ENCODE measurements around the gene PRICKLE4. TPM values are rescaled to one million over a fixed set of nuclear protein-coding genes. Genes with fewer than 3 reads are reported as not detected.
"Not testable (repeated sequence)": the region's sequence is repeated elsewhere in the genome, so short reads cannot be mapped to it uniquely, and the experiment has no call there.

Gene PRICKLE4
- polyA plus RNA-seq, 4 donors: 0.89 to 1.7 (median 1.6) TPM; not detected in 1

DNA sequence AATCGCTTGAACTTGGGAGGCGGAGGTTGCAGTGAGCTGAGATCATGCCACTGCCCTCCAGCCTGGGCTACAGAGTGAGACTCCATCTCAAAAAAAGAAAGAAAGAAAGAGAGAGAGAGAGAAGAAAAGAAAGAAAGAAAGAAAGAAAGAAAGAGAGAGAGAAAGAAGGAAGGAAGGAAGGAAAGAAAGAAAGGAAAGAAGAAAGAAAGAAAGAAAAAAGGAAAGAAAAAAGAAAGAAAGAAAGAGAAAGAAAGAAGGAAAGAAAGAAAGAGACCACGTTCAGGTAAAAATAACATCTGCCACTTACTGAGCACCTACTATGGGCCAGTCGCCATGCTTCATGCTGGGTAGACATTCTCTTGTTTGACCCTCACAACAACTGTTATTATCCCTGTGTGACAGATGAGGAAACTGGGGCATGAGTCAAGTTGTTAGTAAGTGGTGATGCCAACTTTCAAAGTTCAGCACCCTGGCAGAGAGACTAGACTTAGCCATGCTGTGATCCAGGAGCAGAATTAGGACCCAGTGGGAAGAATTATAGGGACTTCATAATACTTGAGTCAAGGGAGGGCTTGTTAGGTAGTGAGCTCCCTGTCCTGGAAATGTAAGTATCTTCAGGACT is 14.4 kb upstream of the PRICKLE4 start:
- Histone ChIP-seq H3K36me3 (ENCODE audit: control insufficient read depth in 3 of 3, insufficient read depth in 2 of 3, low read depth in 1 of 3, low read length in 3 of 3) (peaks cover 0 to 22% (median under 1%) of the 10 kb centered on the region in 3 donors), H3K4me1 (ENCODE audit: control insufficient read depth in 3 of 3, insufficient read depth in 2 of 3, low read depth in 1 of 3, low read length in 2 of 3) (peaks cover 0 to 20% (median 0%) of the 10 kb centered on the region in 3 donors)
- 88 to 91% (median 91%) methylated on average over 4 of the region's 4 CpGs for WGBS, 3 donors
- not testable (repeated sequence) for H3K27me3 ChIP-seq (ENCODE audit: control insufficient read depth in 3 of 3, insufficient read depth in 3 of 3, low read length in 3 of 3); DNase-seq; H3K27ac ChIP-seq (ENCODE audit: low read depth in 1 of 3, low read length in 2 of 3); H3K9me3 ChIP-seq (ENCODE audit: control insufficient read depth in 2 of 2, insufficient read depth in 1 of 2, low read depth in 1 of 2, low read length in 1 of 2); FAIRE-seq; H3K4me3 ChIP-seq (ENCODE audit: low read depth in 1 of 3, low read length in 3 of 3)

DNA sequence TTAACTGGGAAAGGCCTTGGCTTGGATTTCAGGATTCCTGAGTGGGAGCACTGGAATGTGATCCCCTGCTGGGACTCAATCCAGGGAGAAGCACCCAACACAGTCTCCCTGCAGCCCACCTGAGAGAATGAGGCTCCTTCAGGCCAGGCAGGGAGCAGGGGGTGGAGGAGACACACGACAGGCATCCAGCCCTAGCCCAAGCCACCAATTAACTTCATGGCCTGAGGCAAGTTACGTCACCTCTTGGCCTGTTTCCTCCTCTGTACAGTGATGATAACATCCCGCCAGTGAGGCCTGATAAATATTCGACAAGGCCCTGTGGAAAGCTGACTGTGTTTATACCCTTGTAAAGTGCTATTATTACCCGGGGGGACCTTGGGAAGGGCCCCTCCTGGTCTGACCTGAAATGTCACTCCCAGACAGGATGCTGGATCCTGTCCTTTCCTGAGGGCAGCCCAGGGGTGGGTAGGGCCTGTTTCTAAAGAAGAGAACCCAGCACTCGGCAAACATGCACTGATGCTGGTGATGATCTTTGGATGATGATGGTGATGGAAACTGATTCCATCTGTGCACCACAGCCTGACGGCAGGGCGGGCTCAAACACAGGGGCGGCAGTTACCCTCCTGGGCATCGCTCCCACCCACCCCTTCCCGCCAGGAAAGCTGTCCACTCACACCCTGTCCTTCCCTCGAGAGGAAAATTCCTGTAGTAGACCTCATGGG is 13.3 kb upstream of the PRICKLE4 start:
- FAIRE-seq: no peak
- DNase-seq: peak; percentile 51 to 62
- H3K4me3 ChIP-seq (ENCODE audit: low read depth in 1 of 3, low read length in 3 of 3): no peak overlapping the region
- H3K4me1 ChIP-seq (ENCODE audit: control insufficient read depth in 3 of 3, insufficient read depth in 2 of 3, low read depth in 1 of 3, low read length in 2 of 3): peaks cover 0 to 20% (median 0%) of the 10 kb centered on the region in 3 donors
- no peaks in the 10 kb centered on the region for H3K27me3 ChIP-seq (ENCODE audit: control insufficient read depth in 3 of 3, insufficient read depth in 3 of 3, low read length in 3 of 3)
- H3K9me3 ChIP-seq (ENCODE audit: control insufficient read depth in 2 of 2, insufficient read depth in 1 of 2, low read depth in 1 of 2, low read length in 1 of 2): no peaks in the 10 kb centered on the region
- peak overlapping the region in 2 of 3 donors; percentile 32 to 34 for H3K27ac ChIP-seq (ENCODE audit: low read depth in 1 of 3, low read length in 2 of 3)
- H3K36me3 ChIP-seq (ENCODE audit: control insufficient read depth in 3 of 3, insufficient read depth in 2 of 3, low read depth in 1 of 3, low read length in 3 of 3): peaks cover 2 to 34% (median 4%) of the 10 kb centered on the region in 3 donors
- 47 to 58% (median 51%) methylated on average over 12 of the region's 12 CpGs for WGBS, 3 donors

DNA sequence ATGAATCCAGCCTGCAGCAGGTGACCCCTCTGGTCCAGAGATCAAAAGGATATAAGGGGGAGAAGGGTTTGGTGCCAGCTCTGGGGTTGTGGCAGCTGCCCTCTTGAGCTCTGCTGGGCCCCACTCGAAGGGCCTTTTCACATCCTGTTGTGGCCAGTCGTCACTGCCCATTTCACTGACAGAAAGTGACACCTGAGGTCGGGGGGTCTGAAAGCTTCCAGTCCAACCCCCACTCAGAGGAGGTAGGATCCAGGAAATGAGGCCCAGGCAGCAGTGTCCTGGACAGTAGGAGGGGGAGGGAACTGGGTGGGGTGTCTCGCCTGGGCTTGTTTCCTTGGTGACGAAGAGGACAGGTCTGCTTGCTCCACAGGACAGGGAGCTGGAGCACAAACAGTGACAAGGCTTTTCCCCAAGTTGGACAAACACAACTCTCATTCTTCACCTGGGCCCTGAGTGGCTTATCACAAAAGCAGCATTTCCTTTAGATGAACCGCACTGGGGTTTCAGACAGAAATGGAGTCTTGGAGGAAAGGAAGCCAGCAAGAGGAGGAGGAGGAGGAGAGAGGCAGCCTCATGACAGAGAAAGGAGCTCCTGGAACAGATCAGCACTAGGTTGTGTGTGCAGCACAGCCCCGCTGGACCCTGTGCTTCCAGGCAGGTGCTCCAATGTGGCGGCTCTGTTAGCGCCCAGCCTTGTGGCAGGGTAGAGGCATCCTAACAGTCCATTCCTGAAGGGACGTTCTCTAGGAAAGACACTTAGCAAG is 11.9 kb upstream of the PRICKLE4 start:
- Histone ChIP-seq H3K27me3 (ENCODE audit: control insufficient read depth in 3 of 3, insufficient read depth in 3 of 3, low read length in 3 of 3) (no peaks in the 10 kb centered on the region), H3K27ac (ENCODE audit: low read depth in 1 of 3, low read length in 2 of 3) (peak overlapping the region in 1 of 3 donors; percentile 44), H3K36me3 (ENCODE audit: control insufficient read depth in 3 of 3, insufficient read depth in 2 of 3, low read depth in 1 of 3, low read length in 3 of 3) (peaks cover 2 to 47% (median 6%) of the 10 kb centered on the region in 3 donors), H3K4me3 (ENCODE audit: low read depth in 1 of 3, low read length in 3 of 3) (no peak overlapping the region), H3K9me3 (ENCODE audit: control insufficient read depth in 2 of 2, insufficient read depth in 1 of 2, low read depth in 1 of 2, low read length in 1 of 2) (no peaks in the 10 kb centered on the region), H3K4me1 (ENCODE audit: control insufficient read depth in 3 of 3, insufficient read depth in 2 of 3, low read depth in 1 of 3, low read length in 2 of 3) (peaks cover 0 to 20% (median 0%) of the 10 kb centered on the region in 3 donors)
- DNase-seq: peak in 1 of 2 donors; percentile 56
- 63 to 74% (median 69%) methylated on average over 10 of the region's 10 CpGs for WGBS, 3 donors
- FAIRE-seq: no peak

DNA sequence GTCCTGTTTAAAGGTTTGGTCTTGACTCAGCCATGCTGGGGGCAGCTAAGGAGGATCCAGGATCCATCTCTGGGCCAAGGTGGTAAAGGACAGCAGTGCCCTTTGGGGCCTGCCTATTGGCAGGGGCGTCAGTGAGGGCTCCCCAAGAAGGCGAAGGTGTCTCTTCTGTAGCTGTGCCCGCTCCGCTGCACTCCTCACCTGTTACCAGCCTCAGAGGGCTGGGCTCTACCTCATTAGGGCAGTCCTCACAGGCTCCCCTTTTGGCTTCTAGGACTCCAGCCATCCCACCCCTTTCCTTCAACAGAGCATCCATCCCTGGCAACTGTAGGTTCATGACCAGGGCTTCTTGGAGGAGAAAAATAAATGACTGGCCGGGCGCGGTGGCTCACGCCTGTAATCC is 11.2 kb upstream of the PRICKLE4 start:
- no peak overlapping the region for H3K4me3 ChIP-seq (ENCODE audit: low read depth in 1 of 3, low read length in 3 of 3)
- no peak for FAIRE-seq

DNA sequence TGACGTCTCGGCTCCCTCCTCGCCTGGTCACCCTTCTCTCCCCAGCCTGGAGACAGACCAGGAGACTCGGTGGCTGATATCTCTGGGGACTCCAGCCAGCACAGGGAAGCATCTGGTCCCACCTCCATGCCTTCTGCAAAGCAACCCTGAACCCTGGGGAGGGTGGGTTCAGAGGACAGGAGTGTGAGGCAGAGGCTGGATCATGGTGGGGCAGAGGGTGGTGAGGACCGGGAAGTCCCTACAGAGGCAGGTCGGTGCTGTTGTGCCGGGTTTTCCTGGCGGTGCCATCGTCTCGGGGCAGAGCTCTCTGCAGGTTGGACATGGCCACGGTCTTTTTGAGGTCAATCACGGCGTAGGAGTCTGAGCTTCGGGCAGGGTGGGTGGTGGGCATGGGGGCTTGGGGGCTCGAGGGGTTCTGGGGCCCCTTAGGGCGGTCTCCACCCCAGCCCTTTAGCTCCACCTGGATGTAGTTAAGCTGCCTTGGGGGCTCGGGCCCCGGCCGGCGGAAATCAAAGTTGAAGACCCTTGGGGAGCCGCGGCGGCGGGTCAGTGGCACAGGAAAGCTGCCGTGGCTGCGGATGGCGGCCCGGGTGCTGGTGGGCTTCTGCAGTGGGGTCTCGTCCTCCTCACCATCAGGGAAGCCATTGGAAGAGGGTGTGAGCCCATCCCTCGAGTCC is 10.1 kb upstream of the PRICKLE4 start:
- Histone ChIP-seq H3K4me3 (ENCODE audit: low read depth in 1 of 3, low read length in 3 of 3) (no peak overlapping the region), H3K27me3 (ENCODE audit: control insufficient read depth in 3 of 3, insufficient read depth in 3 of 3, low read length in 3 of 3) (no peaks in the 10 kb centered on the region), H3K9me3 (ENCODE audit: control insufficient read depth in 2 of 2, insufficient read depth in 1 of 2, low read depth in 1 of 2, low read length in 1 of 2) (no peaks in the 10 kb centered on the region), H3K36me3 (ENCODE audit: control insufficient read depth in 3 of 3, insufficient read depth in 2 of 3, low read depth in 1 of 3, low read length in 3 of 3) (peaks cover 2 to 64% (median 11%) of the 10 kb centered on the region in 3 donors), H3K27ac (ENCODE audit: low read depth in 1 of 3, low read length in 2 of 3) (no peak overlapping the region), H3K4me1 (ENCODE audit: control insufficient read depth in 3 of 3, insufficient read depth in 2 of 3, low read depth in 1 of 3, low read length in 2 of 3) (peaks cover 0 to 20% (median 0%) of the 10 kb centered on the region in 3 donors)
- FAIRE-seq: no peak
- 93 to 94% (median 93%) methylated on average over 23 to 30 of the region's 30 CpGs for WGBS, 3 donors
- DNase-seq: no peak

More for the DNA sequence above, 11.2 kb upstream of the PRICKLE4 start:
- Histone ChIP-seq H3K36me3 (ENCODE audit: control insufficient read depth in 3 of 3, insufficient read depth in 2 of 3, low read depth in 1 of 3, low read length in 3 of 3) (peaks cover 2 to 53% (median 6%) of the 10 kb centered on the region in 3 donors), H3K27me3 (ENCODE audit: control insufficient read depth in 3 of 3, insufficient read depth in 3 of 3, low read length in 3 of 3) (no peaks in the 10 kb centered on the region), H3K9me3 (ENCODE audit: control insufficient read depth in 2 of 2, insufficient read depth in 1 of 2, low read depth in 1 of 2, low read length in 1 of 2) (no peaks in the 10 kb centered on the region), H3K4me1 (ENCODE audit: control insufficient read depth in 3 of 3, insufficient read depth in 2 of 3, low read depth in 1 of 3, low read length in 2 of 3) (peaks cover 0 to 20% (median 0%) of the 10 kb centered on the region in 3 donors), H3K27ac (ENCODE audit: low read depth in 1 of 3, low read length in 2 of 3) (peak overlapping the region in 1 of 3 donors; percentile 44)
- DNase-seq: no peak
- 96 to 97% (median 96%) methylated on average over 8 of the region's 8 CpGs for WGBS, 3 donors

DNA sequence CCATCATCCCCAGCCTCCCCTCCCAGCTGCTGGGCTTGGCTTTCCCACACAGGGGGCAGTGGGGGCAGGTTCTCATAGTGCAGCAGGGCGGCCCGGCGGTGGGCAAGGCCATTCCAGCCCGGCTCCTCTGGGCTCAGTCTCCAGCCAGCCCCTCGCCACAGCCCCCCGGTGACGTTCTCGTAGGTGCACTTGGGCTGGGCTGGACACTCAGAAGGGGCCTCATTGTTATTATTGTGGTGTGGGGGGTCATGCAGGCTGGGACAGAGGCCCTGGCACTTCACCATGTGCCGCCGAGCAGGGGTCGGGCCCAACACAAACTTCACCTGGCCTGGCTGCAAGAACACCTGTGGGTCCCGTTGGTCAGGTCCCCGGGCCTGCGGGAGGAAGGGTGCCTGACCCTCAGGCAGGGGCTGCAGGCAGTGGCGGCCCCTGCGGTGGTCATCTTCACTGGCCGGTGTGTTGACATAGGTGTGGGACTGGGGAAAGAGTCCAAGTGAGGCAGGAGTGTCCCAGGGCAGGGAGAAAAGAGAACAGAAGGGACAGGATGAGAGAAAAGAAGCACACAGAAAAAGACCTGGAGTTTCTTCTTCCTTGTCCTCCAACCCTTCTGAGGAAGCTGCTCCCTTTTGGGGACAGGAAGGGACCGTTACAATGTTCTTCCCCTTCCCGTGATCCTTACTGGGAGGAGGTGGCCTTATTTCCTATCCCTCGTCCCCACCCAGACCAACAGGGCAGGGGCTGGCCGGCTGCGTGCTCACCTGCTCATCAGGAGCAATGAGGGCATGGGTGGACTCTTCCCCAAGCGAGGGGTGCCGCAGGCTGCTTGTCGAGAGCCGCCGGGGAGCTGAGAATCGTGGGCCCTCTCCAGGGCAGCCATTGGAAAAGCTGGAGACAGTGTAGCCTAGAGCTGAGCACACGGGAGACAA is 9.3 kb upstream of the PRICKLE4 start:
- H3K4me1 ChIP-seq (ENCODE audit: control insufficient read depth in 3 of 3, insufficient read depth in 2 of 3, low read depth in 1 of 3, low read length in 2 of 3): peaks cover 0 to 20% (median 0%) of the 10 kb centered on the region in 3 donors

DNA sequence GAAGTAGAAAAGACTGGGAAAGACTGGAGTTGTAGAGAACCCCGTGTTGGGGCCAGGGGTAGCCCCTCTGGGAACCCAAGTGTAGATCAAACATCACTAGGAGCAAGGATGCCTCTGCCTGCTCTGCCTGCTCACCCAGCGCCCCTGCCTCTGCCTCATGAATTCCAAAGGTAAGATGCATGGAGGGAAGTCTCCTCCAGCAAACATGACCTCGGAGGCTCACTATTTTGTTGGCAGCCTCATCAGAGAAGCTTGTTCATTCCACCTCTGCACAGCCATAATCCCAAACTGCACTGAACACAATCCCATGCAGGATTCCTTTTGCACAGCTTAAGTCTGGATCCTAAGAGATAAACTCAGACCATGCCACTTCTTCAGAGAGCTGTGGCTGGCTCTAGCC is 5.7 kb upstream of the PRICKLE4 start:
- Histone ChIP-seq H3K4me1 (ENCODE audit: control insufficient read depth in 3 of 3, insufficient read depth in 2 of 3, low read depth in 1 of 3, low read length in 2 of 3) (peaks cover 0 to 7% (median 0%) of the 10 kb centered on the region in 3 donors), H3K36me3 (ENCODE audit: control insufficient read depth in 3 of 3, insufficient read depth in 2 of 3, low read depth in 1 of 3, low read length in 3 of 3) (peaks cover 2 to 69% (median 11%) of the 10 kb centered on the region in 3 donors), H3K9me3 (ENCODE audit: control insufficient read depth in 2 of 2, insufficient read depth in 1 of 2, low read depth in 1 of 2, low read length in 1 of 2) (no peaks in the 10 kb centered on the region), H3K27me3 (ENCODE audit: control insufficient read depth in 3 of 3, insufficient read depth in 3 of 3, low read length in 3 of 3) (no peaks in the 10 kb centered on the region), H3K4me3 (ENCODE audit: low read depth in 1 of 3, low read length in 3 of 3) (no peak overlapping the region), H3K27ac (ENCODE audit: low read depth in 1 of 3, low read length in 2 of 3) (no peak overlapping the region)
- FAIRE-seq (no peak), DNase-seq (no peak)
- 90 to 93% (median 90%) methylated on average over 3 of the region's 3 CpGs for WGBS, 3 donors

More for the DNA sequence above, 9.3 kb upstream of the PRICKLE4 start:
- no peak for DNase-seq
- no peak overlapping the region for H3K4me3 ChIP-seq (ENCODE audit: low read depth in 1 of 3, low read length in 3 of 3)
- H3K27me3 ChIP-seq (ENCODE audit: control insufficient read depth in 3 of 3, insufficient read depth in 3 of 3, low read length in 3 of 3): no peaks in the 10 kb centered on the region
- FAIRE-seq: no peak
- H3K27ac ChIP-seq (ENCODE audit: low read depth in 1 of 3, low read length in 2 of 3): no peak overlapping the region
- no peaks in the 10 kb centered on the region for H3K9me3 ChIP-seq (ENCODE audit: control insufficient read depth in 2 of 2, insufficient read depth in 1 of 2, low read depth in 1 of 2, low read length in 1 of 2)
- WGBS, 3 donors: 91 to 95% (median 94%) methylated on average over 28 to 29 of the region's 29 CpGs
- peaks cover 2 to 70% (median 11%) of the 10 kb centered on the region in 3 donors for H3K36me3 ChIP-seq (ENCODE audit: control insufficient read depth in 3 of 3, insufficient read depth in 2 of 3, low read depth in 1 of 3, low read length in 3 of 3)
